ENCODE results near the gene SAC3D1. TPM values are rescaled to one million over a fixed set of nuclear protein-coding genes. Genes with fewer than 3 reads are reported as not detected.

Gene SAC3D1
- total RNA-seq, 1 donor from 2014 or later: 18.6 TPM

GRCh38 chr11:65057526-65057925 lies 16.5 kb downstream of the SAC3D1 start:
- Mint-ChIP-seq H3K4me3 (ENCODE audit: low read depth) (no peak overlapping the region), H3K36me3 (ENCODE audit: low read depth) (no peaks in the 10 kb centered on the region), H3K9me3 (no peaks in the 10 kb centered on the region), H3K4me1 (ENCODE audit: low read depth) (peaks cover 20% of the 10 kb centered on the region), H3K27me3 (ENCODE audit: low read depth) (no peaks in the 10 kb centered on the region), H3K27ac (no peak overlapping the region)
- DNase-seq (ENCODE audit: low spot score): no peak
- intact Hi-C loops (cut with micrococcal nuclease): no loop called here

- intact Hi-C loops (cut with micrococcal nuclease): no loop called here
- no peak for DNase-seq (ENCODE audit: low spot score)
- Mint-ChIP-seq H3K36me3 (ENCODE audit: low read depth) (no peaks in the 10 kb centered on the region), H3K4me1 (ENCODE audit: low read depth) (peaks cover 20% of the 10 kb centered on the region), H3K27ac (no peak overlapping the region), H3K9me3 (no peaks in the 10 kb centered on the region), H3K27me3 (ENCODE audit: low read depth) (no peaks in the 10 kb centered on the region), H3K4me3 (ENCODE audit: low read depth) (no peak overlapping the region)
Measured at GRCh38 chr11:65058012-65058411, 17.0 kb downstream of the SAC3D1 start.

GRCh38 chr11:65058419-65059054 lies 17.5 kb downstream of the SAC3D1 start, which contains the start of gene NAALADL1:
Gene NAALADL1, minus strand, starts transcription at chr11:65058553. Its CDS starts 32 bp downstream, at chr11:65058521.
- Mint-ChIP-seq H3K27ac (no peak within 1 kb of the TSS), H3K36me3 (ENCODE audit: low read depth) (no peaks in the 10 kb centered on the region), H3K4me1 (ENCODE audit: low read depth) (peaks cover 17% of the 10 kb centered on the region), H3K9me3 (no peaks in the 10 kb centered on the region), H3K4me3 (ENCODE audit: low read depth) (no peak within 1 kb of the TSS), H3K27me3 (ENCODE audit: low read depth) (no peaks in the 10 kb centered on the region)
- intact Hi-C loops (cut with micrococcal nuclease): no loop called here
- DNase-seq (ENCODE audit: low spot score): no peak

- intact Hi-C loops (cut with micrococcal nuclease): no loop called here
- DNase-seq (ENCODE audit: low spot score): no peak
- H3K4me1 Mint-ChIP-seq (ENCODE audit: low read depth): peaks cover 10% of the 10 kb centered on the region
- H3K9me3 Mint-ChIP-seq: no peaks in the 10 kb centered on the region
- H3K27me3 Mint-ChIP-seq (ENCODE audit: low read depth): no peaks in the 10 kb centered on the region
- H3K36me3 Mint-ChIP-seq (ENCODE audit: low read depth): no peaks in the 10 kb centered on the region
- no peak overlapping the region for H3K4me3 Mint-ChIP-seq (ENCODE audit: low read depth)
- no peak overlapping the region for H3K27ac Mint-ChIP-seq
Measured at GRCh38 chr11:65059523-65059922, 18.5 kb downstream of the SAC3D1 start.

GRCh38 chr11:65059959-65060824 lies 19.2 kb downstream of the SAC3D1 start:
- no peaks in the 10 kb centered on the region for H3K9me3 Mint-ChIP-seq
- DNase-seq (ENCODE audit: low spot score): no peak
- no peak overlapping the region for H3K27ac Mint-ChIP-seq
- H3K4me1 Mint-ChIP-seq (ENCODE audit: low read depth): peaks cover 10% of the 10 kb centered on the region
- intact Hi-C loops (cut with micrococcal nuclease): no loop called here
- H3K27me3 Mint-ChIP-seq (ENCODE audit: low read depth): no peaks in the 10 kb centered on the region
- H3K36me3 Mint-ChIP-seq (ENCODE audit: low read depth): no peaks in the 10 kb centered on the region
- no peak overlapping the region for H3K4me3 Mint-ChIP-seq (ENCODE audit: low read depth)

GRCh38 chr11:65060913-65061408 lies 20.0 kb downstream of the SAC3D1 start:
- intact Hi-C loops (cut with micrococcal nuclease): no loop called here
- H3K36me3 Mint-ChIP-seq (ENCODE audit: low read depth): no peaks in the 10 kb centered on the region
- no peak overlapping the region for H3K4me3 Mint-ChIP-seq (ENCODE audit: low read depth)
- no peak overlapping the region for H3K27ac Mint-ChIP-seq
- H3K27me3 Mint-ChIP-seq (ENCODE audit: low read depth): no peaks in the 10 kb centered on the region
- H3K4me1 Mint-ChIP-seq (ENCODE audit: low read depth): peaks cover 10% of the 10 kb centered on the region
- H3K9me3 Mint-ChIP-seq: no peaks in the 10 kb centered on the region
- no peak for DNase-seq (ENCODE audit: low spot score)

- H3K36me3 Mint-ChIP-seq (ENCODE audit: low read depth): no peaks in the 10 kb centered on the region
- DNase-seq (ENCODE audit: low spot score): no peak
- H3K9me3 Mint-ChIP-seq: no peaks in the 10 kb centered on the region
- H3K27me3 Mint-ChIP-seq (ENCODE audit: low read depth): no peaks in the 10 kb centered on the region
- H3K4me1 Mint-ChIP-seq (ENCODE audit: low read depth): peaks cover 10% of the 10 kb centered on the region
- no peak overlapping the region for H3K27ac Mint-ChIP-seq
- no peak overlapping the region for H3K4me3 Mint-ChIP-seq (ENCODE audit: low read depth)
- intact Hi-C loops (cut with micrococcal nuclease): no loop called here
Measured at GRCh38 chr11:65063532-65063931, 22.5 kb downstream of the SAC3D1 start.

- no peaks in the 10 kb centered on the region for H3K9me3 Mint-ChIP-seq
- intact Hi-C loops (cut with micrococcal nuclease): no loop called here
Measured at GRCh38 chr11:65064847-65065240, 23.8 kb downstream of the SAC3D1 start.

GRCh38 chr11:65065851-65066250 lies 24.8 kb downstream of the SAC3D1 start:
- intact Hi-C loops (cut with micrococcal nuclease): no loop called here
- Mint-ChIP-seq H3K4me1 (ENCODE audit: low read depth) (peaks cover 3% of the 10 kb centered on the region), H3K27ac (no peak overlapping the region), H3K36me3 (ENCODE audit: low read depth) (no peaks in the 10 kb centered on the region), H3K9me3 (no peaks in the 10 kb centered on the region), H3K4me3 (ENCODE audit: low read depth) (no peak overlapping the region), H3K27me3 (ENCODE audit: low read depth) (no peaks in the 10 kb centered on the region)
- no peak for DNase-seq (ENCODE audit: low spot score)

More at GRCh38 chr11:65064847-65065240, 23.8 kb downstream of the SAC3D1 start:
- no peaks in the 10 kb centered on the region for H3K36me3 Mint-ChIP-seq (ENCODE audit: low read depth)
- H3K27ac Mint-ChIP-seq: no peak overlapping the region
- no peaks in the 10 kb centered on the region for H3K27me3 Mint-ChIP-seq (ENCODE audit: low read depth)
- no peak overlapping the region for H3K4me3 Mint-ChIP-seq (ENCODE audit: low read depth)
- DNase-seq (ENCODE audit: low spot score): no peak
- peaks cover 10% of the 10 kb centered on the region for H3K4me1 Mint-ChIP-seq (ENCODE audit: low read depth)

- intact Hi-C loops (cut with micrococcal nuclease): no loop called here
- Mint-ChIP-seq H3K27ac (no peak overlapping the region), H3K4me3 (ENCODE audit: low read depth) (no peak overlapping the region), H3K4me1 (ENCODE audit: low read depth) (no peaks in the 10 kb centered on the region), H3K27me3 (ENCODE audit: low read depth) (no peaks in the 10 kb centered on the region), H3K36me3 (ENCODE audit: low read depth) (no peaks in the 10 kb centered on the region), H3K9me3 (no peaks in the 10 kb centered on the region)
- DNase-seq (ENCODE audit: low spot score): no peak
Measured at GRCh38 chr11:65066315-65066714, 25.3 kb downstream of the SAC3D1 start.

GRCh38 chr11:65066805-65067291 lies 25.8 kb downstream of the SAC3D1 start:
- intact Hi-C loops (cut with micrococcal nuclease): no loop called here

GRCh38 chr11:65067446-65067845 lies 26.4 kb downstream of the SAC3D1 start:
- no peaks in the 10 kb centered on the region for H3K36me3 Mint-ChIP-seq (ENCODE audit: low read depth)
- H3K4me1 Mint-ChIP-seq (ENCODE audit: low read depth): no peaks in the 10 kb centered on the region
- no peak overlapping the region for H3K27ac Mint-ChIP-seq
- no peaks in the 10 kb centered on the region for H3K9me3 Mint-ChIP-seq
- no peaks in the 10 kb centered on the region for H3K27me3 Mint-ChIP-seq (ENCODE audit: low read depth)
- intact Hi-C loops (cut with micrococcal nuclease): no loop called here
- H3K4me3 Mint-ChIP-seq (ENCODE audit: low read depth): no peak overlapping the region
- DNase-seq (ENCODE audit: low spot score): no peak

More at GRCh38 chr11:65066805-65067291, 25.8 kb downstream of the SAC3D1 start:
- DNase-seq (ENCODE audit: low spot score): no peak
- H3K4me1 Mint-ChIP-seq (ENCODE audit: low read depth): no peaks in the 10 kb centered on the region
- H3K4me3 Mint-ChIP-seq (ENCODE audit: low read depth): no peak overlapping the region
- H3K36me3 Mint-ChIP-seq (ENCODE audit: low read depth): no peaks in the 10 kb centered on the region
- no peaks in the 10 kb centered on the region for H3K9me3 Mint-ChIP-seq
- no peaks in the 10 kb centered on the region for H3K27me3 Mint-ChIP-seq (ENCODE audit: low read depth)
- H3K27ac Mint-ChIP-seq: no peak overlapping the region

GRCh38 chr11:65069217-65069616 lies 28.2 kb downstream of the SAC3D1 start:
- no peaks in the 10 kb centered on the region for H3K4me1 Mint-ChIP-seq (ENCODE audit: low read depth)
- no peak overlapping the region for H3K27ac Mint-ChIP-seq
- H3K9me3 Mint-ChIP-seq: no peaks in the 10 kb centered on the region
- intact Hi-C loops (cut with micrococcal nuclease): no loop called here
- no peaks in the 10 kb centered on the region for H3K36me3 Mint-ChIP-seq (ENCODE audit: low read depth)
- DNase-seq (ENCODE audit: low spot score): no peak
- H3K4me3 Mint-ChIP-seq (ENCODE audit: low read depth): no peak overlapping the region
- H3K27me3 Mint-ChIP-seq (ENCODE audit: low read depth): no peaks in the 10 kb centered on the region
